ENCODE measurements around the gene EDARADD.

Gene EDARADD

GRCh38 chr1:236371083-236371482, 23.0 kb upstream of the EDARADD start:
- Histone ChIP-seq H2AFZ (ENCODE audit: low read length) (no peak overlapping the region), H3K9me3 (ENCODE audit: low read length) (no peaks in the 10 kb centered on the region), H3K79me2 (ENCODE audit: insufficient read depth, low read length) (no peaks in the 10 kb centered on the region), H3F3A (ENCODE audit: insufficient read depth, low read length) (no peaks in the 10 kb centered on the region), H3K27ac (ENCODE audit: low read depth, low read length, poor library complexity, severe bottlenecking) (no peak overlapping the region), H3K9me2 (ENCODE audit: low read depth, low read length) (no peaks in the 10 kb centered on the region), H3K4me1 (ENCODE audit: insufficient read depth, low read length, severe bottlenecking) (no peaks in the 10 kb centered on the region), H4K20me1 (ENCODE audit: insufficient read depth, low read length) (no peaks in the 10 kb centered on the region), H3K9ac (ENCODE audit: low read length) (no peak overlapping the region), H3K27me3 (ENCODE audit: insufficient read depth, low read length) (no peaks in the 10 kb centered on the region), H3K4me3 (ENCODE audit: low read depth, low read length, poor library complexity, severe bottlenecking) (no peak overlapping the region), H3K36me3 (ENCODE audit: insufficient read depth, low read length) (no peaks in the 10 kb centered on the region), H3K4me2 (ENCODE audit: low read length) (no peak overlapping the region)
- TF ChIP-seq CTCF (IDR thresholded peaks at IDR 0.05; ENCODE audit: low read length) (no peak), EZH2 (IDR thresholded peaks at IDR 0.05; ENCODE audit: borderline replicate concordance, low read length) (no peak)

- Histone ChIP-seq H3K4me2 (ENCODE audit: low read length) (no peak overlapping the region), H3K4me3 (ENCODE audit: low read depth, low read length, poor library complexity, severe bottlenecking) (no peak overlapping the region), H3K79me2 (ENCODE audit: insufficient read depth, low read length) (no peaks in the 10 kb centered on the region), H3K27me3 (ENCODE audit: insufficient read depth, low read length) (no peaks in the 10 kb centered on the region; the same call in 1 of the 2 replicates), H4K20me1 (ENCODE audit: insufficient read depth, low read length) (no peaks in the 10 kb centered on the region), H3K36me3 (ENCODE audit: insufficient read depth, low read length) (no peaks in the 10 kb centered on the region), H3K9me3 (ENCODE audit: low read length) (no peaks in the 10 kb centered on the region), H3K4me1 (ENCODE audit: insufficient read depth, low read length, severe bottlenecking) (no peaks in the 10 kb centered on the region), H3K27ac (ENCODE audit: low read depth, low read length, poor library complexity, severe bottlenecking) (no peak overlapping the region), H3K9ac (ENCODE audit: low read length) (no peak overlapping the region), H3K9me2 (ENCODE audit: low read depth, low read length) (no peaks in the 10 kb centered on the region), H2AFZ (ENCODE audit: low read length) (no peak overlapping the region), H3F3A (ENCODE audit: insufficient read depth, low read length) (no peaks in the 10 kb centered on the region)
- TF ChIP-seq EZH2 (IDR thresholded peaks at IDR 0.05; ENCODE audit: borderline replicate concordance, low read length) (no peak), CTCF (IDR thresholded peaks at IDR 0.05; ENCODE audit: low read length) (no peak)
These were observed 16.1 kb upstream of the EDARADD start for GRCh38 chr1:236377832-236378535.

GRCh38 chr1:236381565-236382158, 12.4 kb upstream of the EDARADD start:
- Histone ChIP-seq H3K4me3 (ENCODE audit: low read depth, low read length, poor library complexity, severe bottlenecking) (no peak overlapping the region), H3K27me3 (ENCODE audit: insufficient read depth, low read length) (no peaks in the 10 kb centered on the region; the same call in 1 of the 2 replicates), H3K79me2 (ENCODE audit: insufficient read depth, low read length) (no peaks in the 10 kb centered on the region), H3K36me3 (ENCODE audit: insufficient read depth, low read length) (no peaks in the 10 kb centered on the region), H3K9me3 (ENCODE audit: low read length) (no peaks in the 10 kb centered on the region), H3K4me2 (ENCODE audit: low read length) (no peak overlapping the region), H3F3A (ENCODE audit: insufficient read depth, low read length) (no peaks in the 10 kb centered on the region), H3K4me1 (ENCODE audit: insufficient read depth, low read length, severe bottlenecking) (no peaks in the 10 kb centered on the region), H3K27ac (ENCODE audit: low read depth, low read length, poor library complexity, severe bottlenecking) (no peak overlapping the region), H4K20me1 (ENCODE audit: insufficient read depth, low read length) (no peaks in the 10 kb centered on the region), H2AFZ (ENCODE audit: low read length) (no peak overlapping the region), H3K9ac (ENCODE audit: low read length) (no peak overlapping the region), H3K9me2 (ENCODE audit: low read depth, low read length) (no peaks in the 10 kb centered on the region)
- TF ChIP-seq EZH2 (IDR thresholded peaks at IDR 0.05; ENCODE audit: borderline replicate concordance, low read length) (no peak), CTCF (IDR thresholded peaks at IDR 0.05; ENCODE audit: low read length) (no peak)

Measured in OCI-LY1 (cell line).